GM19467 (cell line): ENCODE data around the gene LRRC4B.

ENCODE experiments used
- ATAC-seq: cut with Tn5 transposase; IDR thresholded peaks from one replicate; pipeline ENCODE4 v1.9.1; 2021; ENCODE audit warnings: mild to moderate bottlenecking, moderate library complexity; ENCODE audit not compliant: unreplicated experiment

The LRRC4B gene

DNA sequence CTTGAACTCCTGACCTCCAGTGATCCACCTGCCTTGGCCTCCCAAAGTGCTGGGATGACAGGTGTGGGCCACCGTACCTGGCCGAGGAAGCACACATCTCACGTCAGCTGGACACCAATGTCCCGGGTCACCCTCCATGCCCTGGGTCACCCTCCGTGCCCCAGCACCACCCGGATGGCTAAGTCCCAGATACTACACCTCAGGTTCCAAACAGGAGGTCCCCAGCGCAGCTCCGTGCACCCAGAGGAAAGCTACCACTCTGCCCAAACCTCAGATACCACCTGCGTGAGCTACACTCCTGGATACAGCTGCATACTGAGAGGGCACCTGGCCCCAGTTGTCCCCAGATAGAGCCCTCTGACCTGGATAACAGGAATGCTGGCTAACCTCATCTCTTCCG lies 14.0 kb downstream of the LRRC4B start:
- no peak for ATAC-seq

DNA sequence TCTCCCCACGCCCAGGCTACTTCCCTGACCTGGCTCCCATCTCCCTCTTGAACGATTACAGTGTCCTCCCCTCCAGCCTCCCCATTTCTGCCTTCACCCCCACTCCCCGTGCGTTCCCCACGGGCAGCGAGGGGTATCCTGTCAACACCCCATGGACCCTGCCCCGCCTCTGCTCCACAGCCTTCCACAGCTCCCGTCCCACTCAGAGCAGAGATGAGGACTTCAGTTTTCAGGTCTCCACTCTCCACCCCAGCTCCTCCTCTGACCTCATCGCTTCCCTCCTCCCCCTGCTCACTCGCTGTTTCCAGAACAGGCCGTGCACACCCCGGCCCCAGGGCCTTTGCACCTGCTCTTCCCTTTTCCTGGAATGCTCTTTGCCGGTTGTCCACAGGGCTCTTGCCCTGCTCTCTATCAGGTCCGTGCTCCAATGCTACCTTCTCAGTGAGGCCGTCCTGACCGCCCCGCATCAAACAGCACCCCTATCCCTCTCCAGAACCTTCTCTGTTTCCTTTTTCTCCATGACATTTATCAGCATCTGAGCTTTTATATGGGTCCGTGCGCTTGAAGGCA lies 15.0 kb downstream of the LRRC4B start:
- no peak for ATAC-seq

DNA sequence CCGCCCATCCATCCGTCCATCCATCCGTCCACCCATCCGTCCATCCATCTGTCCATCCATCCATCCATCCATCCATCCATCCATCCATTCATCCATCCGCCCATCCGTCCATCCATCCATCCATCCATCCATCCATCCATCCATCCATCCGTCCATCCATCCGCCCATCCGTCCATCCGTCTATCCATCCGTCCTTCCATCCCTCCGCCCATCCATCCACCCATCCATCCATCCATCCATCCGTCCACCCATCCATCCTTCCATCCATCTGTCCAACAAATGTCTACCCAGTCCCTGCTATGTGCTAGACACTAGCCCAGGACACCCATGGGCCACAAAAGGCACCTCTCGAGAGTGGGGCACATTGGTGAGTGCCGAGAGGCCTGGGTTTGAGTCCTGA lies 15.7 kb downstream of the LRRC4B start:
- ATAC-seq = no peak

- no peak for ATAC-seq
Observed at GRCh38 chr19:50551715-50552187, 16.5 kb downstream of the LRRC4B start.

DNA sequence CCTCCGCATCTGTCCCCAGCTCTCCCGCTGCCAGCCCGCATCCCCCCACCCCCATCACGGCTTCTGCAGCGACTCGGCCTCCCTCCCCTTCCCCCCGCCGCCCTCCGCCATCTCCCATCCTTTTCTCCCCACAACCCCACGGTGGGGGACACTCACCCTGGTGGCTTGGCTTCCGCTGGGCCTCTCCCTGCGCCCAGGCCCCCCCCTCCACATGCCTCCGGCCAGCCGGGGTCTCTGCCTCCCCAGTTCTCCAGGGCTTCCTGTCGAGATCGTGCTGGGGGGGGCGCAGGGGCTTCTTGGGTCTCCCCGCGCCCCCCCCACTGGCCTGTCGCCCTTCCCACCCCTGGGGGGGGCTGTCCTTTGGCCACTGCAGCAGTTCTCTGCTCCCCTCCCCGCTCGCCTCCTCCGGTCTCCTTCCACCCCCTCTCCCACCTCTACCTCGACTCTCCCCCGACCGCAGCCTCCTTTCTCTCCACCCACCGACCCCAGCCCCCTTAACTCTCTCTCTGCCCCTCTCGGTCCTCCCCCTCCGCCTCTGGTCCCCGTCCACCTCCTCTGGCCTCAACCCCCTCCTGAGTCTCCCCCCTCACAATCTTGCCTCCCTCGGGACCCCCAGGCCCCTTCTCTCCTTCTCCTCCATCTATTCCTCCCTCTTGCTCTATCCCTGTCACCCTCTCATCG lies 17.1 kb downstream of the LRRC4B start:
- no peak for ATAC-seq

DNA sequence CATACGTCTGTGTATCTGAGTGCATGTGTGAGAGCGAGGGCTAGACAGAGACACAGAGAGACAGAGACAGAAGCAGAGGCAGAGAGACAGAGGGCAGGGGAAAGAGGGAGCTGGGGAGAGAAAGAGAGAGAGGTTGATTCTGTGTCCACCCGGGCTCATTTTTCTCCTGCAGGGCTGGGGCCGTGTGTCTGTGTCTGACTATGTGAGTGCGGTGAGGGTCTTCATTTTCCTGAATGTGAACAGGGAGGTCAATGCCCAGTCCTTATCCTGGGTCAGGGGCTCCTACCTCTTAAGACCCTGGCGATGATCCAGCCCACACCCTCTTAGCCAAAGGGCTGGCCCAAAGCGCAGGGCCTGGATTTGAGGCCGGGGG lies 17.7 kb downstream of the LRRC4B start:
- ATAC-seq = no peak

DNA sequence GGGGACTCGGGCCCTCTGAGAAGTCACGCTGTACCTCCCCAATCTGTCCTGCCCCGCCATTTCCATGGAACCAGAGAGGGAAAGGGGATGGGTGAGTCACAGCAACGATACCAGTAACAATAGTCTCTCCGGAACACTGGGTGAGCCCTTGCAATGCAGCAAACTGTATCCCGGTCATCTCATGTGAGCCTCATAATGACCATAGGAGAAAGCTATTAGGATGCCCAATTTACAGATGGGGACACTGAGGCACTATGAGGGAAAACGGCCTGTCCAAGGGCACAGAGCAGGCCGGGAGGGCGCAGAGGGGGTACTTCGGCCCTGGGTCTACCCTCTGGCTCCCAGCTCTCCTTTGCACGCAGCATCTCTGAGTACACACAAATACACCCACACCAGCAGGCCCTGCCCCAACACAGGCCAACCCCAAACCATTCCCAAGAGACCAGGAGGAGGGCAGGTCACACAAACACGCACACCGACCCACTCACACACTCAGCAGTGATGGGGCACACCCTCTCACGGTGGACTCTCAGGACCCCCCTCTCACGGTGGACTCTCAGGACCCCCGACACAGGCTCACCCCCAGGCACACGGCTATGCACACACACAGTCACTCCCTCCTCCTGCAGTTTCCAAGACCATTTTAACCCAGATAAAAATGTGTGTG lies 18.2 kb downstream of the LRRC4B start:
- no peak for ATAC-seq

- no peak for ATAC-seq
Observed at GRCh38 chr19:50549059-50549926, 18.9 kb downstream of the LRRC4B start.

- ATAC-seq = no peak
Observed at GRCh38 chr19:50548191-50549058, 19.8 kb downstream of the LRRC4B start.

- ATAC-seq = no peak
Observed at GRCh38 chr19:50547385-50548190, 20.6 kb downstream of the LRRC4B start.

GRCh38 chr19:50546527-50547221 lies 21.6 kb downstream of the LRRC4B start:
- ATAC-seq = no peak

- ATAC-seq = no peak
Observed at GRCh38 chr19:50542943-50543342, 25.3 kb downstream of the LRRC4B start.

- ATAC-seq = no peak
Observed at GRCh38 chr19:50537769-50538230, 30.4 kb downstream of the LRRC4B start.

GRCh38 chr19:50537306-50537685 lies 30.9 kb downstream of the LRRC4B start:
- no peak for ATAC-seq

DNA sequence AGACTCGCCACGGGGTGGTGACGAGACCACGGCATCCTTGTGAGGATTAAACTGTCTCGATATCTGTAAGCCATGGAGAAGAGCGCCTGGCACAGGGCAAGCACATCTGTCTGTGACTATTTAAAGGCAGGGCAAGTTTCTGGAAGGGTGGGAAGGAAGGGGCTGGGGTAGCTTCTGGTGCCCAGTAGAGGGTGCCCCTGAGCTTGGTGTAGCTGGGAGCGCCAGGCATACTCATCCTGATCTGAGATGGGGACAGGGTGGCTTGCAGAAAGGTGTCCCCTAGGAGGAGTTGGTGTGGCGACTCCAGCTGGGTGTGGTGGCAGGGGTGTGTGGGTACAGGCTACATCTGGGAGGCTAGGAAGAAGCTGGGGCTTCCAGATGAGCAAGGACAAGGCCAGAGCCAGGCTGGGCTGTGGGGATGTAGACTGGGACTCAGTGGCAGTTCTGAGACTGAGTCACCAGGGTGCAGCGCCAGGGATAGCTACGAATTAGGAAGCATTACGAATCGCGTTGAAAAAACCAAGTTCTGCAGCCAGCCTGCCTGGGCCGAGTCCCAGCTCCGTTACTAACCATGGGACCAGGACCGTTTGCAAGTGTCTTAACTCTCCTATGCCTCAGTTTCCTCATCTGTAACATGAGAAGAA lies 31.5 kb downstream of the LRRC4B start:
- no peak for ATAC-seq

DNA sequence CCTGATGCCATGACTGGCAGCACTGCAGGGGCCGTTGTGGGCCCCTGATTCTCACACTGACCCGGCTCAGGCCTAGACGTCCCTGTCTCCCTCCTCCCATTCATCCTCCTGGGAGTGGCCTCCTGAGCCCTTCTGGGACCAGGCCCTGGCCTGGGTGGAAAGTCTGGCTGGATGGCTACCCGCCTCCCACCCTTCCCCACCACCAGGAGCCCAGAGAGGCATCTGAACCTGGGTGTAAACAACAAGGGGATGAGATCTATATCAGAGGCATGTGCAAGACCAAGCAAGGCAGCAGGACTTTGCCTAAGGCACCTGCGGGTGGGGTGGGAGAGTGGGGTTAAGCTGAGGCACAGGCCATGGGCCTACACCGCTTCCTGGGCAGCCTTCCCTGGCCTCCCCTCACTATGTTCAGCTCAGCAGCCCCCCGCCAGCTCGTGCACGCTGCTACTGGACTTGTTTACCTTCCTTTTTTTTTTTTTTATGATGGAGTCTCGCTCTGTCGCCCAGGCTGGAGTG lies 32.5 kb downstream of the LRRC4B start:
- no peak for ATAC-seq

GRCh38 chr19:50534478-50534877 lies 33.8 kb downstream of the LRRC4B start:
- no peak for ATAC-seq

- no peak for ATAC-seq
Observed at GRCh38 chr19:50532952-50533351, 35.3 kb downstream of the LRRC4B start.
